Esophagus squamous epithelium (tissue), 5 donors: ENCODE data around the gene CLP1. TPM values are rescaled to one million over a fixed set of nuclear protein-coding genes. Genes with fewer than 3 reads are reported as not detected.

Source experiments
- DNase-seq: peaks from one replicate; lab custom pipeline; 2025; lab: John Stamatoyannopoulos, UW
- H3K27ac ChIP-seq, 4 donors: fragments of 200-600 bp; sonication (generic); one replicate each; pipeline ENCODE4 v1.5.1; 2016 to 2019; ENCODE audit warnings: mild to moderate bottlenecking in 1 of 4
- H3K27me3 ChIP-seq, 4 donors: fragments of 200-600 bp; sonication (generic); 1 replicate in 3 of 4; 2 replicates in 1 of 4; pipeline versions ENCODE4 v1.5.1 to v1.6.0; 2017 to 2021; ENCODE audit warnings: antibody characterized with exemption in 1 of 4
- H3K36me3 ChIP-seq, 3 donors: fragments of 200-600 bp; sonication (generic); one replicate each; pipeline ENCODE4 v1.5.1; 2016 to 2019
- H3K4me1 ChIP-seq, 3 donors: fragments of 200-600 bp; sonication (generic); one replicate each; pipeline ENCODE4 v1.5.1; 2017 to 2019
- H3K4me3 ChIP-seq, 4 donors: fragments of 200-600 bp; sonication (generic); 1 replicate in 3 of 4; 2 replicates in 1 of 4; pipeline ENCODE4 v1.5.1; 2016 to 2019; ENCODE audit warnings: mild to moderate bottlenecking in 2 of 4, moderate library complexity in 1 of 4
- H3K9me3 ChIP-seq, 3 donors: fragments of 200-600 bp; sonication (generic); one replicate each; pipeline ENCODE4 v1.5.1; 2016 to 2019
- POLR2A ChIP-seq, 4 donors: fragments of 450-650 bp; IDR thresholded peaks; one replicate each; pipeline ENCODE4 v1.6.1; 2017; ENCODE audit warnings: antibody characterized with exemption in 4 of 4, mild to moderate bottlenecking in 4 of 4, moderate library complexity in 3 of 4
- WGBS, 2 donors: methylation state at CpG; one replicate each; pipeline ENCODE4 v1.1.5; 2018; 5-methylcytosine and 5-hydroxymethylcytosine counted together
- intact Hi-C: fragments of 100-400 bp; cut with DNase I; formaldehyde crosslinking; loops from one replicate; pipeline ENCODE4 v1.15.0; 2022
- total RNA-seq, 4 donors: library from RNA; depleted of rRNA; stranded (reverse); fragments of >200 nt; gene quantifications; one replicate each; pipeline ENCODE4 v1.1.0, GENCODE V29; 2016
- TF ChIP-seq, protein P1 (sequence below), 6 experiments: fragments of 450-650 bp in 4 of 6; fragments of 200-600 bp in 2 of 6; sonication (generic) in 2 of 6; IDR thresholded peaks; one replicate each; pipeline ENCODE4 v1.5.1; 2016 to 2019; ENCODE audit warnings: antibody characterized with exemption in 6 of 6, mild to moderate bottlenecking in 4 of 6, moderate library complexity in 4 of 6
- donor health status: DM: yes; HTN: yes; CAD: no.

The CLP1 gene
- total RNA-seq, 4 donors from 2014 or later: 9.5 to 26.6 (median 14.7) TPM

- Histone ChIP-seq H3K27ac (no peak overlapping the region), H3K27me3 (peaks cover 7 to 62% (median 14%) of the 10 kb centered on the region in 4 donors), H3K36me3 (no peaks in the 10 kb centered on the region), H3K9me3 (no peaks in the 10 kb centered on the region), H3K4me1 (peaks cover 36 to 63% (median 49%) of the 10 kb centered on the region in 3 donors), H3K4me3 (peak overlapping the region in 1 of 4 donors; percentile 25)
- no peak for DNase-seq
- intact Hi-C loops: loop anchor here (5.0 kb wide), 1 partner anchor 165 kb away; no protein-coding TSS in a partner anchor
- TF ChIP-seq, protein P1, sequence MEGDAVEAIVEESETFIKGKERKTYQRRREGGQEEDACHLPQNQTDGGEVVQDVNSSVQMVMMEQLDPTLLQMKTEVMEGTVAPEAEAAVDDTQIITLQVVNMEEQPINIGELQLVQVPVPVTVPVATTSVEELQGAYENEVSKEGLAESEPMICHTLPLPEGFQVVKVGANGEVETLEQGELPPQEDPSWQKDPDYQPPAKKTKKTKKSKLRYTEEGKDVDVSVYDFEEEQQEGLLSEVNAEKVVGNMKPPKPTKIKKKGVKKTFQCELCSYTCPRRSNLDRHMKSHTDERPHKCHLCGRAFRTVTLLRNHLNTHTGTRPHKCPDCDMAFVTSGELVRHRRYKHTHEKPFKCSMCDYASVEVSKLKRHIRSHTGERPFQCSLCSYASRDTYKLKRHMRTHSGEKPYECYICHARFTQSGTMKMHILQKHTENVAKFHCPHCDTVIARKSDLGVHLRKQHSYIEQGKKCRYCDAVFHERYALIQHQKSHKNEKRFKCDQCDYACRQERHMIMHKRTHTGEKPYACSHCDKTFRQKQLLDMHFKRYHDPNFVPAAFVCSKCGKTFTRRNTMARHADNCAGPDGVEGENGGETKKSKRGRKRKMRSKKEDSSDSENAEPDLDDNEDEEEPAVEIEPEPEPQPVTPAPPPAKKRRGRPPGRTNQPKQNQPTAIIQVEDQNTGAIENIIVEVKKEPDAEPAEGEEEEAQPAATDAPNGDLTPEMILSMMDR (IDR thresholded peaks at IDR 0.05): no peak
- no peak for TF ChIP-seq POLR2A (IDR thresholded peaks at IDR 0.05)
- 0% methylated on average over 2 to 10 of the region's 10 CpGs for WGBS, 2 donors
These were observed 10.2 kb upstream of the CLP1 start for GRCh38 chr11:57647372-57647771.

GRCh38 chr11:57647960-57648800 is 9.4 kb upstream of the CLP1 start:
- intact Hi-C loops: loop anchor here (5.0 kb wide), 1 partner anchor 166 kb away; no protein-coding TSS in a partner anchor
- no peak for DNase-seq
- H3K4me1 ChIP-seq: peaks cover 36 to 63% (median 49%) of the 10 kb centered on the region in 3 donors

DNA sequence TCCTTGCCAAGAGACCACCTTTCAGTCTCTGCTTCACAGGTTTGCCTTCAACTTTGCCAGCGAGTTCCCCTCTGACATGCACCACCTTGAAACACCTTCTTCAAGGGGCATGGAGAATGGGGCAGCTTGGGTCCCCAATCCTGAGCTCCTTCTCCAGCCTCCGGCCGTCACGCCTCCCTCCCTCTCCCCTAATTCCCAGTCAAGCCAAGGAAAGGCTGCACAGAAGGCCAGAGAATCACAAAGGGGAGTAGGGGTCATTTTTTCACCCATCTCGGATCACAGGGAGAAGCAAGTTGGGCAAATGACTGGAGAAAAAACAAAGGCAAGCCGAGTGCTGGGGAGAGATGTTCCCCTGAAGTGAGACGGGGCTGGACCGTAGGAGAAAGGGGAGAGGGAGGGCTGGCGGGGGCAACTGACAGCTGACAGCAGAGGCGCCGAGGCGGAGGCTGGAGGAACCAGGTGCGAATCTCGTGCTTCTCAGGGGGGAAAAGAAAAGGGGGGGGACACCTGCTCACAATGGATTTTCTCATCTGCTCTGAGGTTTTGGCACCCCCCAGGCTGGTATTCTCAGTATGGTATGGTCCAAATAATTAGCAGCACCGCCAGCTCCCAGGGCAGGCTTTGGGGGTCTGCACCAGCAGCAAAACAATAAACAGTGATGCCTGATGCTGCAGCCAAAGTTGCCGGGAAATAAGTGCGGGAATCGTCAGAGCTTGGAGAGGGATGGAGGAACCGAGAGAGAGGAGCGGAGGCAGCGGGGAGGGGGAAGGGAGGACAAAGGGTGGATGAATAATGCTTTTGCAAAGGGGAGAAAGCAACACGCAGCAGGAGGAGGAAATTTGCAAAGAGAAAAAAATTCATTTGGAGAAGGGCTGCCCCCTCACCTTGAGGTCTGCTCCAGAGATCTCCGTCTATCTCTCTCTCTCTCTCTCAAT is 8.5 kb upstream of the CLP1 start:
- TF ChIP-seq, protein P1 (IDR thresholded peaks at IDR 0.05): no peak
- TF ChIP-seq POLR2A (IDR thresholded peaks at IDR 0.05): no peak
- peaks cover 7 to 65% (median 14%) of the 10 kb centered on the region in 4 donors for H3K27me3 ChIP-seq
- peak overlapping the region in 3 of 4 donors; percentile 6 to 76 (median 34) for H3K27ac ChIP-seq
- no peaks in the 10 kb centered on the region for H3K9me3 ChIP-seq
- 5% methylated on average over 21 of the region's 23 CpGs for WGBS, 2 donors
- no peak for DNase-seq
- intact Hi-C loops: loop anchor here (5.0 kb wide), 1 partner anchor 167 kb away; no protein-coding TSS in a partner anchor
- peak overlapping the region; percentile 9 to 58 (median 40) for H3K4me3 ChIP-seq
- no peaks in the 10 kb centered on the region for H3K36me3 ChIP-seq
- peaks cover 36 to 63% (median 49%) of the 10 kb centered on the region in 3 donors for H3K4me1 ChIP-seq

More at GRCh38 chr11:57647960-57648800, 9.4 kb upstream of the CLP1 start:
- no peak for TF ChIP-seq POLR2A (IDR thresholded peaks at IDR 0.05)
- TF ChIP-seq, protein P1 (IDR thresholded peaks at IDR 0.05): no peak
- Histone ChIP-seq H3K27me3 (peaks cover 7 to 62% (median 14%) of the 10 kb centered on the region in 4 donors), H3K27ac (no peak overlapping the region), H3K9me3 (no peaks in the 10 kb centered on the region), H3K4me3 (peak overlapping the region in 2 of 4 donors; percentile 44 to 58), H3K36me3 (no peaks in the 10 kb centered on the region)
- WGBS, 2 donors: 9 to 11% methylated on average over 6 to 11 of the region's 13 CpGs

- intact Hi-C loops: loop anchor here (5.0 kb wide), 1 partner anchor 168 kb away; no protein-coding TSS in a partner anchor
- H3K9me3 ChIP-seq: no peaks in the 10 kb centered on the region
- TF ChIP-seq, protein P1 (IDR thresholded peaks at IDR 0.05): no peak
- TF ChIP-seq POLR2A (IDR thresholded peaks at IDR 0.05): no peak
- no peaks in the 10 kb centered on the region for H3K36me3 ChIP-seq
- H3K27ac ChIP-seq: peak within 1 kb of the TSS in 3 of 4 donors; percentile 6 to 76 (median 34)
- peaks cover 31 to 54% (median 43%) of the 10 kb centered on the region in 3 donors for H3K4me1 ChIP-seq
- no peak for DNase-seq
- 9 to 16% methylated on average over 9 to 15 of the region's 15 CpGs for WGBS, 2 donors
- H3K4me3 ChIP-seq: peak within 1 kb of the TSS; percentile 9 to 58 (median 40)
- peaks cover 7 to 65% (median 14%) of the 10 kb centered on the region in 4 donors for H3K27me3 ChIP-seq
These were observed 7.5 kb upstream of the CLP1 start, which contains the start of gene YPEL4 for GRCh38 chr11:57649826-57650738. Gene YPEL4, minus strand, starts transcription at chr11:57649912. Its CDS starts 2,805 bp downstream, at chr11:57647107.
